Glomerular visceral epithelial cell (primary cell): ENCODE data around the gene DOCK2.
"Not testable (repeated sequence)": the region's sequence is repeated elsewhere in the genome, so short reads cannot be mapped to it uniquely, and the experiment has no call there.

ENCODE experiments used
- DNase-seq: peaks from one replicate; pipeline ENCODE4 v3.0.0-alpha.2; 2016; ENCODE audit errors: extremely low spot score

Gene DOCK2

GRCh38 chr5:169756071-169756765, 119.1 kb downstream of the DOCK2 start:
- no peak for DNase-seq

GRCh38 chr5:169757016-169757415, 119.9 kb downstream of the DOCK2 start:
- no peak for DNase-seq

GRCh38 chr5:169758886-169759285, 121.8 kb downstream of the DOCK2 start:
- DNase-seq, result no peak

GRCh38 chr5:169760229-169760628, 123.2 kb downstream of the DOCK2 start:
- DNase-seq, result no peak

GRCh38 chr5:169762338-169763095, 125.4 kb downstream of the DOCK2 start:
- DNase-seq, result peak; percentile 60

- no peak for DNase-seq
These were observed 126.4 kb downstream of the DOCK2 start for GRCh38 chr5:169763376-169764017.

GRCh38 chr5:169764018-169764378, 126.9 kb downstream of the DOCK2 start:
- DNase-seq, result no peak

GRCh38 chr5:169765176-169765996, 128.3 kb downstream of the DOCK2 start:
- peak; percentile 49 for DNase-seq

- not testable (repeated sequence) for DNase-seq
These were observed 129.9 kb downstream of the DOCK2 start for GRCh38 chr5:169766943-169767342.

GRCh38 chr5:169767938-169768337, 130.9 kb downstream of the DOCK2 start:
- no peak for DNase-seq

GRCh38 chr5:169768416-169768815, 131.3 kb downstream of the DOCK2 start:
- no peak for DNase-seq

- peak; percentile 57 for DNase-seq
These were observed 133.0 kb downstream of the DOCK2 start for GRCh38 chr5:169770109-169770508.

- no peak for DNase-seq
These were observed 135.2 kb downstream of the DOCK2 start for GRCh38 chr5:169772256-169772655.

- peak; percentile 40 for DNase-seq
These were observed 135.6 kb downstream of the DOCK2 start for GRCh38 chr5:169772688-169773087.

- DNase-seq, result no peak
These were observed 140.1 kb downstream of the DOCK2 start for GRCh38 chr5:169777159-169777558.

- DNase-seq, result no peak
These were observed 141.8 kb downstream of the DOCK2 start for GRCh38 chr5:169778622-169779596.

GRCh38 chr5:169781420-169782345, 144.6 kb downstream of the DOCK2 start:
- DNase-seq, result no peak

- DNase-seq, result peak; percentile 73
These were observed 148.9 kb downstream of the DOCK2 start for GRCh38 chr5:169785771-169786618.

GRCh38 chr5:169788168-169788567, 151.1 kb downstream of the DOCK2 start:
- peak; percentile 86 for DNase-seq
